Kidney (tissue), 14 donors: ENCODE data around the gene TMEM167A. TPM values are rescaled to one million over a fixed set of nuclear protein-coding genes. Genes with fewer than 3 reads are reported as not detected.

Source experiments
- DNase-seq, 5 donors: peaks; one replicate each; pipeline ENCODE4 v3.0.0-alpha.2; 2013 to 2020
- FAIRE-seq: peaks from 2 replicates; lab custom pipeline; 2012; peaks lifted over from hg19 to GRCh38; lab: Jason Lieb, UNC
- H3K27ac ChIP-seq, 2 donors: one replicate each; pipeline ENCODE4 v1.7.0; 2013; ENCODE audit warnings: low read depth in 2 of 2, low read length in 2 of 2, inconsistent platforms in 1 of 2
- H3K27me3 ChIP-seq: one replicate; pipeline ENCODE4 v1.7.1; 2013; ENCODE audit warnings: low read length, inconsistent platforms; ENCODE audit not compliant: control insufficient read depth, insufficient read depth
- H3K36me3 ChIP-seq, 3 donors: one replicate each; pipeline versions ENCODE4 v1.7.0 to v1.7.1; 2013; ENCODE audit warnings: low read length in 3 of 3, control low read depth in 1 of 3, inconsistent platforms in 1 of 3; ENCODE audit not compliant: insufficient read depth in 3 of 3, control insufficient read depth in 2 of 3
- H3K4me1 ChIP-seq, 3 donors: one replicate each; pipeline versions ENCODE4 v1.7.0 to v1.7.1; 2013; ENCODE audit warnings: low read length in 3 of 3, inconsistent platforms in 1 of 3, low read depth in 1 of 3; ENCODE audit not compliant: control insufficient read depth in 2 of 3, insufficient read depth in 2 of 3
- H3K4me3 ChIP-seq, 3 donors: one replicate each; pipeline versions ENCODE4 v1.7.0 to v1.8.1; 2013; ENCODE audit warnings: low read length in 3 of 3, control low read depth in 1 of 3, inconsistent platforms in 1 of 3
- H3K9ac ChIP-seq, 3 donors: one replicate each; pipeline versions ENCODE4 v1.7.0 to v1.7.1; 2013; ENCODE audit warnings: low read length in 3 of 3, control low read depth in 1 of 3, inconsistent platforms in 1 of 3
- H3K9me3 ChIP-seq, 3 donors: one replicate each; pipeline versions ENCODE4 v1.7.0 to v1.7.1; 2013; ENCODE audit warnings: low read length in 3 of 3, control low read depth in 1 of 3, inconsistent platforms in 1 of 3; ENCODE audit not compliant: control insufficient read depth in 2 of 3, insufficient read depth in 1 of 3
- CTCF ChIP-seq: IDR thresholded peaks from 3 replicates; pipeline ENCODE4 v1.5.1; 2012; ENCODE audit warnings: mild to moderate bottlenecking, moderate library complexity, borderline replicate concordance; ENCODE audit not compliant: insufficient read depth; ENCODE audit errors: extremely low read depth
- intact Hi-C: fragments of 100-400 bp; cut with DNase I; formaldehyde crosslinking; loops from one replicate; pipeline ENCODE4 v1.11.1; 2022
- polyA plus RNA-seq: library from polyadenylated mRNA; stranded (reverse); fragments of 350-450 nt; fragmentation: Illumina TruSeq; extraction: RNeasy Lipid Tissue Mini Kit (QIAGEN cat#74804); gene quantifications from one replicate; pipeline ENCODE4 v1.2.3, GENCODE V29; 2014; ENCODE audit warnings: low read depth, low replicate concordance; ENCODE audit not compliant: insufficient read depth
- total RNA-seq: library from RNA; stranded (reverse); fragmentation: NEBNext Ultra II Directional; extraction: Animal tissue kit (Norgen Biotek cat#: 25700); gene quantifications from one replicate; pipeline ENCODE4 v1.2.1, GENCODE V29; 2021
- donor health status: control.
- donor health status: control.
- donor health status: control.
- donor health status: control.
- donor health status: control.
- donor health status: DM: yes; HTN: yes; CAD: no.
- donor health status: Normal renal cell carcinoma (clear cell type).

Gene TMEM167A
- total and polyA plus RNA-seq, 2 donors from 2014 or later = 55.3 to 82.0 TPM

GRCh38 chr5:83097689-83098231 lies 20.6 kb upstream of the TMEM167A start:
- H3K27ac ChIP-seq = no peak overlapping the region
- intact Hi-C loops = no loop called here
- no peak for TF ChIP-seq CTCF
- H3K9me3 ChIP-seq = peaks cover 0 to 12% (median 0%) of the 10 kb centered on the region in 3 donors
- DNase-seq (peak in 2 of 5 donors; percentile 37 to 39), FAIRE-seq (no peak)
- H3K4me3 ChIP-seq = no peak overlapping the region
- H3K9ac ChIP-seq = no peak overlapping the region
- no peaks in the 10 kb centered on the region for H3K4me1 ChIP-seq
- H3K27me3 ChIP-seq = no peaks in the 10 kb centered on the region
- H3K36me3 ChIP-seq = no peaks in the 10 kb centered on the region

GRCh38 chr5:83096660-83097339 lies 19.6 kb upstream of the TMEM167A start:
- Histone ChIP-seq H3K36me3 (no peaks in the 10 kb centered on the region), H3K4me1 (no peaks in the 10 kb centered on the region), H3K27ac (no peak overlapping the region), H3K27me3 (no peaks in the 10 kb centered on the region), H3K9me3 (peaks cover 0 to 12% (median 0%) of the 10 kb centered on the region in 3 donors), H3K9ac (no peak overlapping the region), H3K4me3 (no peak overlapping the region)
- intact Hi-C loops = no loop called here
- FAIRE-seq (no peak), DNase-seq (no peak)
- no peak for TF ChIP-seq CTCF

- intact Hi-C loops = no loop called here
- FAIRE-seq = no peak
Observed at GRCh38 chr5:83095957-83096539, 18.9 kb upstream of the TMEM167A start.

More at GRCh38 chr5:83095957-83096539, 18.9 kb upstream of the TMEM167A start:
- H3K4me1 ChIP-seq = no peaks in the 10 kb centered on the region
- DNase-seq = no peak
- H3K27ac ChIP-seq = no peak overlapping the region
- no peaks in the 10 kb centered on the region for H3K36me3 ChIP-seq
- TF ChIP-seq CTCF = no peak
- H3K27me3 ChIP-seq = no peaks in the 10 kb centered on the region
- peaks cover 0 to 12% (median 0%) of the 10 kb centered on the region in 3 donors for H3K9me3 ChIP-seq
- no peak overlapping the region for H3K4me3 ChIP-seq
- H3K9ac ChIP-seq = no peak overlapping the region
